ENCODE results near the gene FRMD6.

Gene FRMD6

GRCh38 chr14:51660741-51661140 lies 9.0 kb downstream of the FRMD6 start:
- no peaks in the 10 kb centered on the region for H3K79me2 ChIP-seq (ENCODE audit: control insufficient read depth, low read length)
- no peaks in the 10 kb centered on the region for H3K9me3 ChIP-seq (ENCODE audit: control insufficient read depth, insufficient read depth, low read length)
- TF ChIP-seq EZH2phosphoT487 (IDR thresholded peaks at IDR 0.05; ENCODE audit: borderline replicate concordance, low read length) (no peak), CTCF (IDR thresholded peaks at IDR 0.05; ENCODE audit: low read depth, low read length, poor library complexity, severe bottlenecking) (no peak)
- H3K4me3 ChIP-seq (ENCODE audit: low read length): no peak overlapping the region
- H3K4me2 ChIP-seq (ENCODE audit: low read length): no peak overlapping the region
- H4K20me1 ChIP-seq (ENCODE audit: control insufficient read depth, insufficient read depth, low read depth, low read length): no peaks in the 10 kb centered on the region
- no peaks in the 10 kb centered on the region for H3K9me2 ChIP-seq (replicated peaks; ENCODE audit: control insufficient read depth, low read length)
- no peaks in the 10 kb centered on the region for H3K4me1 ChIP-seq (ENCODE audit: control insufficient read depth, low read length)
- H3F3A ChIP-seq (ENCODE audit: control insufficient read depth, insufficient read depth): no peaks in the 10 kb centered on the region
- peaks cover 20% of the 10 kb centered on the region for H3K27me3 ChIP-seq (ENCODE audit: control insufficient read depth, low read length)
- no peaks in the 10 kb centered on the region for H3K36me3 ChIP-seq (ENCODE audit: control insufficient read depth, low read length)
- no peak overlapping the region for H3K27ac ChIP-seq (ENCODE audit: low read depth, low read length)

- TF ChIP-seq EZH2phosphoT487 (IDR thresholded peaks at IDR 0.05; ENCODE audit: borderline replicate concordance, low read length): no peak
- no peak for TF ChIP-seq CTCF (IDR thresholded peaks at IDR 0.05; ENCODE audit: low read depth, low read length, poor library complexity, severe bottlenecking)
- H3K4me2 ChIP-seq (ENCODE audit: low read length): no peak overlapping the region
- no peaks in the 10 kb centered on the region for H3K4me1 ChIP-seq (ENCODE audit: control insufficient read depth, low read length)
- H4K20me1 ChIP-seq (ENCODE audit: control insufficient read depth, insufficient read depth, low read depth, low read length): no peaks in the 10 kb centered on the region
- no peaks in the 10 kb centered on the region for H3K9me3 ChIP-seq (ENCODE audit: control insufficient read depth, insufficient read depth, low read length)
- H3K9me2 ChIP-seq (replicated peaks; ENCODE audit: control insufficient read depth, low read length): no peaks in the 10 kb centered on the region
- H3F3A ChIP-seq (ENCODE audit: control insufficient read depth, insufficient read depth): no peaks in the 10 kb centered on the region
- no peak overlapping the region for H3K27ac ChIP-seq (ENCODE audit: low read depth, low read length)
- peaks cover 20% of the 10 kb centered on the region for H3K27me3 ChIP-seq (ENCODE audit: control insufficient read depth, low read length)
- no peaks in the 10 kb centered on the region for H3K79me2 ChIP-seq (ENCODE audit: control insufficient read depth, low read length)
- H3K36me3 ChIP-seq (ENCODE audit: control insufficient read depth, low read length): no peaks in the 10 kb centered on the region
- no peak overlapping the region for H3K4me3 ChIP-seq (ENCODE audit: low read length)
These were observed 9.8 kb downstream of the FRMD6 start for GRCh38 chr14:51661504-51661903.

DNA sequence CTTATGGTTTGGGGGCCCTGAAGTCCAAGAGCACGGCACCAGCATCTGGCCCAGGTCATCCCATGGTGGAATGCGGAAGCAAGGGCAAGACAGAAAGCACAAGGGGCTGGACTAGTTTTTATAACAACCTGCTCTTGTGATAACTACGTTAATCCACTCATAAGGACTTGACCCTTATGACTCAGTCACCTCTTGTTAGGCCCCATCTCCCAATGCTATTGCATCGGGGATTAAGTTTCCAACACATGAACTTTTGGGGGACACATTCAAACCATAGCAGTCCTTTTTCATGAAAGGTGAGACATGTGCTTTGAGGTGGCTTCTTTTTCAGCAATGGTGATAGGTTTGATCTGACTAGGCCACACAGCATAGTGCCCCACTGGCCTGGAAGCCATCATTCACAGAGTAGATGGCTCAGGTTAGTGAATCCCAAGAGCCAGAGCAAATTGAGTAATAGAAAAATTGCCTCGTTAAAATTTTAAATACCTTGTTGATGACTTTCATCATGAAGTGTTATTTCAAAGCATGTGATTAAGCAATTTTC lies 12.1 kb downstream of the FRMD6 start:
- Histone ChIP-seq H3K9me3 (ENCODE audit: control insufficient read depth, insufficient read depth, low read length) (no peaks in the 10 kb centered on the region), H3K4me3 (ENCODE audit: low read length) (no peak overlapping the region), H3K79me2 (ENCODE audit: control insufficient read depth, low read length) (no peaks in the 10 kb centered on the region), H3K36me3 (ENCODE audit: control insufficient read depth, low read length) (no peaks in the 10 kb centered on the region), H3K27me3 (ENCODE audit: control insufficient read depth, low read length) (peaks cover 10% of the 10 kb centered on the region), H3K27ac (ENCODE audit: low read depth, low read length) (no peak overlapping the region), H3K4me2 (ENCODE audit: low read length) (no peak overlapping the region), H3K4me1 (ENCODE audit: control insufficient read depth, low read length) (no peaks in the 10 kb centered on the region), H3K9me2 (replicated peaks; ENCODE audit: control insufficient read depth, low read length) (no peaks in the 10 kb centered on the region), H3F3A (ENCODE audit: control insufficient read depth, insufficient read depth) (no peaks in the 10 kb centered on the region), H4K20me1 (ENCODE audit: control insufficient read depth, insufficient read depth, low read depth, low read length) (no peaks in the 10 kb centered on the region)
- TF ChIP-seq CTCF (IDR thresholded peaks at IDR 0.05; ENCODE audit: low read depth, low read length, poor library complexity, severe bottlenecking): no peak
- TF ChIP-seq EZH2phosphoT487 (IDR thresholded peaks at IDR 0.05; ENCODE audit: borderline replicate concordance, low read length): no peak

Measured in DOHH2 (cell line).